CD4-positive, alpha-beta T cell treated with Interleukin-12 subunit alpha and Interleukin-12 subunit beta, for 1 hour (primary cell): ENCODE results near the gene IAPP.
"Not testable (repeated sequence)": the region's sequence is repeated elsewhere in the genome, so short reads cannot be mapped to it uniquely, and the experiment has no call there.

Experiments
- DNase-seq: peaks from one replicate; pipeline ENCODE4 v3.0.0-alpha.2; 2020

IAPP gene

DNA sequence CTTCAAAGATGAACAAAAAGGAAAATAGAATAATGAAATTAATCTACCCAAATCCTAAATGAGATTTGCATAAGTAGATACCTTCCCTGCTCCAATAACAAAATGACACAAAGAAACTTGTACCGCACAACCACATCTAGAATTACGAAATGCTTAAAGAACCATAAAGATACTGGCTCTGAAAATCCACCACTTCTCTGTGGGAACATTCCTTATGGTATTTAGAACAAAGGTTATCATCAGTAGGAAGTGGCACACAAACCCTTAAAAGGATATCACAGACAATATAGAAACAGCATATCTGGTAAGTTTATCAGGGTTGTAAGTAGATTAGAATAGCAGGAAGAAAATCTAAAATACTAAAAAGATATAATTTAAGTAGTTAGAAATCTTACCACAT lies 11.6 kb downstream of the IAPP start:
- DNase-seq = no peak

GRCh38 chr12:21387174-21387573 lies 14.5 kb downstream of the IAPP start:
- no peak for DNase-seq

DNA sequence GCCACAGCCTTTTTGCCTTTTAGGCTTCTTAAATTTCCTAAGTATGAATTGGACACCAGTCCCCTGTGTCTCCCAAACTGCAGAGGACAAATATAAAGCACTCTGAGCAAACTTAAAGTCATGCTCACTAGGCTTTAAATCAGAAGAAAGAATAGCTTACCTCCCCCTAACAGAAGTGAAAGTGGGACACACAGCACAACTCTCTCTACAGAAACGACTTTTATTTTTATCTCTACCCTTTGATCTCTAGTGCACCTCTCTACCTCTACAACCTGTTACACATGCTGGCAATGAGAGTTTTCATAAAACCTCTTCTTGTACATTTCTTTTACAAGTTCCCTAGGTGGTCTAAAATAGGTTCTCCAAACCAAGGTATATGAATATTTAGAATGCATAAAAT lies 19.7 kb downstream of the IAPP start:
- no peak for DNase-seq

GRCh38 chr12:21394828-21395626 lies 22.3 kb downstream of the IAPP start:
- DNase-seq = not testable (repeated sequence)

DNA sequence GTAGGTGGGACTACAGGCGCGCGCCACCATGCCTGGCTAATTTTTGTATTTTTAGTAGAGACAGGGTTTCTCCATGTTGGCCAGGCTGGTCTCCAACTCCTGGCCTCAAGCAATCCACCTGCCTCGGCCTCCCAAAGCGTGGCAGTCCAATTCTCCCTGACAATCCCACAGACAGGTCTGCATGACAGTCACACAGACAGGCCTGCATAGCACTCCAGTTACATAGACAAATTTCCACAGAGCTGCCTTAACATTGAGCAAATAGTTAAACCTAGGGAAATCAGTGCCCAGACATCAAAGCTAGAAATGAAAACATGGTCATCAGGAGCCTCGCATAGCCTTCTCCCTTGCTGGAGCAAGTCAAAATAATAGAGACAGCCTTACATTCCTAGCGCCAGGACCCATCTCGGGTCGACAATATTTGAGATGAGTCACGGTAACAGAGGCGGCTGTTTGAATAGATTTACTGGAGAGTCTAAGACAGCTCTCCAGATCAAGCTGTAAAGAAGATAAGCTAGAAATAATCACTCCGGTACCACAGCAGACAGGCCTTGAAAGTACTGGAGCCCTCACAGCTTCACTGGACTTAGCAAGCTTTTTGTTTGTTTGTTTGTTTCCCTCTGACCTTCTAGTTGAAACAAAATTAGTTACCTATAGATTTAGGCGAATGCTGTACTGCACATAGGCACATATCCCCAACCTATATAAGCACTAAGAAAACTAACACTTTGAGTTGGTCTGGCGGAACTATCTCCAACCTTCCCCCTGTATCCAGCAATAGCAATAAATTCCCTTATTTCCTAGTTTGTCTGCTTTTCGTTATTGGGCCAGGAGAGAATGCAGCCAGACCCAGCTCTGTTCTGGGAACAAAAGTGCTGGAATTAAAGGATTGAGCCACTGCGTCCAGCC lies 40.9 kb downstream of the IAPP start:
- no peak for DNase-seq

- no peak for DNase-seq
Observed at GRCh38 chr12:21416511-21417121, 43.9 kb downstream of the IAPP start.

GRCh38 chr12:21418398-21418797 lies 45.7 kb downstream of the IAPP start:
- not testable (repeated sequence) for DNase-seq

DNA sequence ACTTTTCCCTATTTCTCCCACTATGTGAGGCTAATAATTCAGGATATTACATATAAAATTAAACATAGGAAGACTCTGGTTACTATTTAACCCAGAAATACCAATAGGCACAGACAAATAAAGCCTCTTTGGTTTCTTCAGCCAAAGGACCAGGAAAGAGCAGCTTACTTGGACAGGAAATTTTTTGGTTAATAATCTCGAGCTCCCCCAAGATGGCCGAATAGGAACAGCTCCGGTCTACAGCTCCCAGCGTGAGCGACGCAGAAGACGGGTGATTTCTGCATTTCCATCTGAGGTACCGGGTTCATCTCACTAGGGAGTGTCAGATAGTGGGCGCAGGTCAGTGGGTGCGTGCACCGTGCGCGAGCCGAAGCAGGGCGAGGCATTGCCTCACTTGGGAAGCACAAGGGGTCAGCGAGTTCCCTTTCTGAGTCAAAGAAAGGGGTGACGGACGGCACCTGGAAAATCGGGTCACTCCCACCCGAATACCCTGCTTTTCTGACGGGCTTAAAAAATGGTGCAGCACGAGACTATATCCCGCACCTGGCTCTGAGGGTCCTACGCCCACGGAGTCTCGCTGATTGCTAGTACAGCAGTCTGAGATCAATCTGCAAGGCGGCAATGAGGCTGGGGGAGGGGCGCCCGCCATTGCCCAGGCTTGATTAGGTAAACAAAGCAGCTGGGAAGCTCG lies 46.5 kb downstream of the IAPP start:
- DNase-seq = not testable (repeated sequence)

DNA sequence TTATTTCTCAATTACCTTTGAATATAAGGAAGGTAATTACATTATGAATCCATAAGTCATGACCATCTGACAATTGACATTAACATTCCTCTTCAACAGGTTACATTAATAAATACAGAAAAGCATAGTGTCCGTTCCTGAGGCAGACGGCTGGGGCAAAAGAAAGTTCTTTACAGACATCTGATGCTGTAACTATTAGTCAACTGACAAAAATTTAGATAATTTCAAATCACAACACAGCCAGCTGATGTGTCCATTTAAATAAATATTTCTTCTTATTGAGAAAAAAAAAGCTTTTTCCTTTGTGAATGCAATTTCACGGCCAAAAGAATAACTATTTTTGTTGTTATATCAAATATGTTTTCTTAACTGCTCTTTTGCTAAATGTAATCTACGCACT lies 55.5 kb downstream of the IAPP start:
- no peak for DNase-seq
